Raji (cell line): Measurements from ENCODE around the gene STPG4.

Experiments
- POLR2A ChIP-seq: IDR thresholded peaks from 2 replicates; pipeline ENCODE4 v1.6.1; 2011; ENCODE audit warnings: low read depth, low read length, control low read depth; ENCODE audit not compliant: insufficient read depth

Gene STPG4

DNA sequence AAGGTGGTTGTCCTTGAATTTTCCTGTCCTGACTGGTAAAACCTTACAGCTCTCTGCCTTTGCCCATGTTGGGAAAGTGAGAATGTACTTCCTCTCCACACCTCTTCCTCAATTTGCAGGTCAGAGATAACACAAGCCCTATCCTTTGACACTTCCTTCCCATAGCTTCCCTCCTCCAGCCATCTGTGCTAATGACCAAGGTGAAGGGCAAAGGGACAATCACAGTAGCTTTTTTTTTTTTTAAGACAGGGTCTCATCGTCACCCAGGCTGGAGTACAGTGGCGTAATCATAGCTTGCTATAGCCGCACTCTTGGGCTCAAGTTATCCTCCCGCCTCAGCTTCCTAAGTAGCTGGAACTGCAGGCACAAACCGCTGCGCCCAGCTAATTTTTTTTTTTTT, 24.3 kb upstream of the STPG4 start:
- no peak for TF ChIP-seq POLR2A

DNA sequence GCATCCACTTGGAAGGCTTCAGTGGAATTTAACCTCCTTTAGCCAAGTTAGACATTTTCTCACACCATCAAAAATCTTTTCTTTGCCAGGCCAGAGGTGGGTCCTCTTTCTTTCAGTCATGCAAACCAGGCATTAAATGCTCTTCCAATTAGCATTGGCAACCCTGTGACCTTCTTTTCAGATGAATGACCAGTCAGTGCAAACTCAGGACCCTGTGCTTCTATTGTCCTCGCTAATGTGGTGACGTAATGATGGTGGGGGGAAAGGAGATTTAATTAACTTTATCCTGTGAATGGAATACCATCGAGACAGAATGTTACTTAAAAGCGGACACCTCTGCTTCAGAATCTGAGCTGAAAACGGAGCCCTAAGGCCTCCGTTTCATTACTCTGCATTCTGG, 23.2 kb upstream of the STPG4 start:
- TF ChIP-seq POLR2A: no peak

DNA sequence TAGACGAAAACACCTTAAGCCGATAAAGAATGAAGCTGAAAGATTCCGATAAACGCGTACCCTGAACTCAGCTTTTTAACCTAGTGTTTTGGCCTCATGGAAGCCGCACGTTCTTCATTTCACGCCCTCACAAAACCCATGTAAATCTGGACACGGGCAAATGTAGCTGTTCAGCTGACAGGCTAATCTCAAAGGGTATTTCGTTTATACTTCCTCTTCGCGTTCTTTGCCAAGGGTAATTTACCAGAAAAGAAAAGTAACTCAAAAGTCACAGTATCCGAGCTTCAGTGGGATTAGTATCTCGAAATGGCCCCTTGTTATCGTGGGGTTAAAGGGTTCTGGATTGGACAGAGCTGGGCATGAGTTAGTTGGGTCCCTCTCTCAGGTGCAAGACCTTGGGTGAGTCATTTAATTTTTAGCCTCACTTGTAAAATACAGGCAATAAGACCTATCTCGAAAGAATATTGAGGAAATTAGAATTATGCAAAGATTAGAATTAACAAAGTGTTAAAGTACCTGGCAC, 22.0 kb upstream of the STPG4 start:
- TF ChIP-seq POLR2A: no peak

DNA sequence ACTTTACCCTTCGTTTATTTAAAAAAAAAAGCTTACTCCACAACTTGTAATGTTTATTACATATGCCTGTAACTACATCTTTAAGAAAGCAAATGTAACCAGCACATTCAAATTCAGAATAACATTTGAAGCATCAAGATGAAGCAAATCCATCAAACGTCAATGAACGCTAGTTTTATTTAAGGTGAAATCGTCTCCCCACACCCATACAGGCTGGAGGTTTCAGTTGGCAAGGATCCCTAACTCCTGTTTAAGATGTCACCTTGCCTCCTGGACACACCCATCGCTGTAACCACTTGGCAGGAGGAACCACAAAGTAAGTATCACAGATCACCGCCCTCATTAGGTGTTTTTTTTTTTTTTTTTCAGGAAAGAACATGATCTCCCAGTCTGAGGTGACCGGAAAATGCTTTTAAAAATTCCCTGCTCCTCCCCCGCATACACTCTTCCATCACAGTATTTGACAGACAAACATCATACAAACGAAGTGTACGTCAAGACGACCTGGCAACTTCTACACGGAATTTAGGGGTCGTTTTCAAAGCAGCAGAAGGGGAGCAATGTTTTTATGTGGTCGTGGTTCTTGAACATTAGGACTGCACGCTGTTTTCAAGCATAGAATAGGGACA, 19.7 kb upstream of the STPG4 start:
- no peak for TF ChIP-seq POLR2A

DNA sequence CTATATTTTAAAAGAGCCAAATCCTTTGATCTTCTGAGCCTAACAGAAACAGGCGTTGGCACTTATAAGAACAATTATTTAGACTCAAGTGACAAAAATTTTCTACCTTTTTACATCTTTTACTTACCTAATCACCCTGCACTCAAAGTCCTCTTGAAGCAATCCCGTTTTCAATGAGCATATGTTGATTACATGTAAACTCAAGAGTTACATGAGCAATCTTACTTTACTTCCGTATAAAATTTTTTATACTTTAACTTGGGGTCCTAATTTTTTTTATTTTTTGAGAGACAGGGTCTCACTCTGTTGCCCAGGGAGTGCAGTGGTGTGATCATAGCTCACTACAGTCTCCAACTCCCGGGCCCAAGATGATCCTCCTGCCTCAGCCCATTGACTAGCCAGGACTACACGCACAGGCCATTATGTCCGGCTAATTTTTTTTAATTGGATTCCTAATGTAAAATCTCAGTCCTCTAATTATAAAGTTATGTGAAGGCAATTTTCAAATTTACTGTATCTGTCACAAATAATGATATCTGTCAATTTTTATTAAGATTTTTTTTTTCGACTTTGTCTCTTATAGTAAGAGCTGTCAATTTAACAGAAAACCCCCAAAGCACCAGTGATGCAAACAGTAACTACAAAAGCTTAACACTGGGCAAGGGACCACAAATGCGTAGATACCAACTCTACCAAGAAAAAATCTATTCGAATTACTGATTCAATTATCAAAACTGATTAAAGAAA, 19.1 kb upstream of the STPG4 start:
- TF ChIP-seq POLR2A: no peak

DNA sequence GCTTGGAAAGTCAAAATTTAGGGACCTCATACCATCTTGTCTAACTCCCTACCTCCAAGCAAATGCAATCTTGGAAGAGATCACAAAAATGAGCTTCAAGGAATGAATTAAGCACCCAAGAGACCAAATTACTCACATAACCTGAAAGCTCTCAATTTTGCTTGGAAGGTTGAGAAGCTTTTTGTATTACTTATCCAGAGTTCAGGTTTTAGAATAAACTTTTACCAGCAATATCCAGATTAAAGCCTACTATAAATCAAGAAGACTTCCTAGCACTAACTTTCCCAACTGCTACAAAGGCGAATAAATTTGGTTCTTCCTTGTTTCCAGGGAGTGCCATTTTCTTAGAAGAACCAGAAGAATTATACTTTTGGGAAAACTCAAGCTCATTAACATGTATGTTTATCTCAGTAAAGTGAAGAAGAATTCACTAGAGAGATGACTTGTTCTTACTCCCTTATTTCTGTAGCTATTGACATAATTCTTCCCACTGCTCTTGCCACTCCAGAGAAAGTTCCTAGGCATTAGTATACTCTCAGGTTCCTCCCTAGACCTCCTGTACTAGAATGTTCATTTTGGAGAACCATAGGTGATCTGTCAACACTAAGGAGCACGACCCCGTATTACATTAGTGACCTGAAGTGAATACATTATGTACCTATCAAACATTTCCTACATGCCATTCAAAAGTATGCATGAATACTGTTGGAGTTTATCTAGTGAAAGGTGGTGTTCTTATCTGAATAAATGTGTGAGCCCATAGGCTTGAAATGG, 18.0 kb upstream of the STPG4 start:
- no peak for TF ChIP-seq POLR2A

DNA sequence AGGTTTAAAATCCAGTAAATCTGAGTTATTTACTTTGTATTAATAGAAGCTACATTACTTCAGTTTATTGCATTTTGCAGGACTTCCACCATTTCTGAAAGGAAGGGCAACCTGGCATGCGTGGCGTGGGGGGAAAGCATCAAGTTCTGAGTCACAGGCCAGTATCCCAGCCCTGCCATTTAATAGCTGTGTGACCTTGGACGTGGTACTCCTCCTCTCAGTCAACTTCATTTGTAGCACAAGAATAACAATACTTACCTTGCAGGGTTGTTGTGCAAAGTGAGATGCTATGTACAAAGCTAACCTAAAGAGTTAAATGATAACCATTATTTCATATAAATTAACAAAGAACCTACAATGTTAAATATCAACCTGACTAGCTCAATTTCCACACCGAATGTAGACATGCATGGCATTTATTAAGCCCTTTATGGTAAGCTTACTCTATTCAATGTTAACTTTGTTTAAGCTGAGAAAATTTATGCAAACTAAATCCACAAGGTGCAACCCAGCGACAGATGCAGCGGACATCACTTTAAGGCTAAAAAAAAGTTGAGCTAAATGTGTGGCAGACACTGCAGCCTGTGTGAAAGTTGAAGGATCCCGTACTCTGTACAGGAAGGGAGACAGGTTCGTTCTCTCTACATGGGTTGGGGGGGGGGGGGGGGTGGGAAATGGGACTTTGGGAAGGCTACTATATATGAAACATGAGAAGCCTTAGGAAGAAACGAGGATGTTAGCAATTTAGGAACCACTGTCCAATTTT, 17.2 kb upstream of the STPG4 start:
- no peak for TF ChIP-seq POLR2A

DNA sequence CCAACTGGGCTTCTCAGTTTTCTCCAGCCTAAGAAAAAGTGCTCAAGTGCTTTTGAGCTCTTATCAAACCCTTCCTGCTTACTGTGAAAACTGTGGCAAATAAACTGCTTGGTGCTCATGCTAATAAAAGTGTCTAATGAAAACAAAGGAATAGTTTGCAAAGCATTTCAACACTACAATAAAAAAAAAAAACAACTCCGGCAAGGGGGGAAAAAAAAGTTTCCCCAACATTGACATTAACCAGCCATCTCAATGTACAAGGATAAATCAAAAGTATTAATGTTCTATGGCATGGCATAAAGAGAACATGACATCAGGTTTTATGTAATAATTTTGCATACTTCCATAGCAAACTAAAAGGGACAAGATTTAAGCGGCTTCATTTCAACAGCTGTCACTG, 14.7 kb upstream of the STPG4 start:
- TF ChIP-seq POLR2A: no peak

DNA sequence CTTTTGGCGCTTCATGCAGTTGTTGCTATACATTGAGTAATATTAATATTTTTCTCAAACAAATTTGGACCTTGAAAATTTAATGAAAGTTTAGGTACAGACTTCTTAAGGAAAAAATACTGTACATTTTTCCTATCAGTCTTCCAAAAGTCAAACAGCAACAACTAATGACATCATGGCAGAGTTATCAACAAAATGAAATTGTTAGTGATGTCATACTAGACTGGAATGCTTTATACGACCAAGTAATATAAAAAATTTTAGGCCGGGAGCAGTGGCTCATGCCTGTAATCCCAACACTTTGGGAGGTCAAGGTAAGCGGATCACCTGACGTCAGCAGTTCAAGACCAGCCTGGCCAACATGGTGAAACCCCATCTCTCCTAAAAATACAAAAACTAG, 12.0 kb upstream of the STPG4 start:
- no peak for TF ChIP-seq POLR2A

DNA sequence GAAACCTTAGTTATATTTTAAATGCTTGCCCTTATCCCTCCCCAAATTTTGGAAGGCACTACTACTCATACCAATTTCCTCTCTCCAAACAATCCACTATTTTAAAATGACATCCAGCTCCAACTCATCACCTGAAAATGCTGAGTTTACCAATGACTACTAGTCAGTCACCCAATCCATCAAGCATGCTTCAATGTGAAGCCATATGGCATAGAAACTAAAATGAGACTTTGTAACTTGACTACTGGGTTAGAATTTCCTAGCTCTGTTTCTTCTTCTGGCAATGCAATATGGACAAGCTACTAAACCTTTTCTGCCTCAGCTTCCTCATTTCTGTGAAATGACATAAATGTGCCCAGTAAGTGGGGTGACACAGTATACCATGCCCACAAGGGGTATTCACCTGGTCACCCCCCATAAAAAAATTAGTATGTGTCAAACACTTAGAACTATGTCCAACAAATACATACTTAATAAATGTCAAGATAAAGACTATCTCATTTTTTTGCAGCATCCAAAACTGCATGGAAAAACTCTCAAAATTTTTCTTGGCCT, 10.0 kb upstream of the STPG4 start:
- no peak for TF ChIP-seq POLR2A

DNA sequence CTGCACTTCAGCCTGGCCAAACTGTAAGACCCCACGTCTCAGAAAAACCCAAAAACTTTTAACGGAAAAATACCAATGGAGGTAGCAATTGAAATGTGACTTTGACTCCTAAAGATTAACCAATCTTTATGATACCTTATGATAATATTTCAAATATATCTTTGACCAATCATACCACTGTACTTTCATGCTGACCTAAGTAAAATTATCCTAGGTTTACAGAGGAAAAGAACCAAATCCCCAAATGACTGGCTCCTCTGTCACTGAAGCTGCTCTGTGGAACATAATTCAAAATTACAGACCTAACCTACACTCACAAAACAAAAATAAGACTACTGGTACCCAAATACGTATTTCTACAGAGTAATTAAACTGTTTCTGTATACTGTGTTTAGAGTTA, 7.7 kb upstream of the STPG4 start:
- no peak for TF ChIP-seq POLR2A

DNA sequence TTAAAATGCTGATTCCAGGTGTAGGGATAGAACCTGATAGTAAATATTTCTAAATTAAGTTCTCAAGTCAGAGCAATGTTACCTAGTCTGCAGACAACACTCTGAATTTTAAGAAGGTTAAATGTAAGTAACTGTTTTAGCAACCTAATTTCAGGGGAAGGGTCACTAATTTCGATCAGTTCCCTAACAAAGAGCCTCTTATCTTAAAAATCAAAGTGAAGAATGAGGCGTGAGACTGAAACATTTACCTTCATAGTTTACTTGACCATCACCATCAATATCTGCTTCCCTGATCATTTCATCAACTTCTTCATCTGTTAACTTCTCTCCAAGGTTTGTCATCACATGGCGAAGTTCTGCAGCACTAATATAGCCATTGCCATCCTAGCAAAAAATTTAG, 6.4 kb upstream of the STPG4 start:
- TF ChIP-seq POLR2A: no peak

DNA sequence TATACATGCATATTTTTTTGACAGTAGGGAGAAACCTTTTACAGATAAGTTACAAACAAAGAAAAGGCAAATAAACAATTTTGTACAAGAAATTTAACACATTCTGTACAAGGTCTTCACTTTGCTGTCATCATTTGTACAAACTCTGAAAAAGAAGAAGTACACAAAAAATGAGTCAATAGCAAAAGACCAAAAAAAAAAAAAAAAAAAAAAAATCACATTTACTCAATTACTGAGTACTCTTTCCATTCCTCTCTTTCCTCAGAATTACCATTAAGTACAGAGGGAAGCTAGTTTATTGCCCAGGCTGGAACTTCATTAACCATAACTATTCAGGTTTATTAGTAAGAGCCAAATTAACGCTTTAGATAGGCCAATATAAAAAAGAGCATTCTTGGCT, 5.6 kb upstream of the STPG4 start:
- no peak for TF ChIP-seq POLR2A

DNA sequence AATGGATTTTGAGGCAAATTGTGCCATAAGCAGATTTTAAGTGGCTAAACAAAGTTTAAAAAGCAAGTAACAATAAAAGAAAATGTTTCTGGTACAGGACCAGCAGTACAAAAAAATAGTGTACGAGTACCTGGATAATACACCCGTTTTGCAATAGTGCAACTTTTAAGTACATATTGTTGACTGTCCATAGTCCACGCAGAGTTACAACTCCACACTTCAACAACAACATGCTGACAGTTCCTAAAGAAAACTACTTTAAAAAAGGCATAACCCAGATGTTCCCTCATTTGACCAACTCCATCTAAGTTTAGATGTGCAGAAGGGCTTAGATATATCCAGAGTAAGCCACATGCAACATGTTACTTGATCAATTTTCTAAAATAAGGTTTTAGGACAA, 5.1 kb upstream of the STPG4 start:
- TF ChIP-seq POLR2A: no peak

DNA sequence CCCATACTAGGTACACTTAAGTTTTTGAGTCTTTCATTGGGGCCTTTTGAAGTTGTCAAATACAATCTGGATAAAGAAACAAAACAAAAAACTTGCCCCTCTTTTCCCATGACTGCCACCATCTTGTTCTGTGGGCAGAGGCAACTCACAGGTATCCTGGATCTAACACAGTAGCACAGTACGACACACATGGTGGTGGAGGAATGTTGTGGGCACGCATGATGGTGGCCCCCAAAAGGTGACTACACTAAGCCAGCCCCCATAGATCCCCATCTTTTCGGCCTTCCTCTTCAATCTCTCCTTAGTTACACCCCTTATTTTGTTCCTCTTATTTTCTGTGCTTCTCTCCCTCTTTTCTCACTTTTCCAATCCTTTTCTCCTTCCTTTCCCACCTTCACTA, 4.5 kb upstream of the STPG4 start:
- TF ChIP-seq POLR2A: no peak
